Mammary epithelial cell (primary cell): ENCODE results near the gene ENAM.

Experiments
- EZH2 ChIP-seq: IDR thresholded peaks from 2 replicates; pipeline ENCODE4 v1.6.1; 2012; ENCODE audit warnings: low read length, inconsistent platforms, borderline replicate concordance
- TF ChIP-seq, protein P1 (sequence below), 2 donors: IDR thresholded peaks in 1 of 2; conservative IDR thresholded peaks in 1 of 2; 2 replicates each; pipeline ENCODE4 v1.5.1; 2011 to 2012; ENCODE audit warnings: inconsistent platforms in 2 of 2, low read length in 2 of 2, mild to moderate bottlenecking in 2 of 2, control low read depth in 1 of 2, low read depth in 1 of 2; ENCODE audit not compliant: insufficient read depth in 1 of 2; ENCODE audit errors: extremely low read depth in 1 of 2

GRCh38 chr4:70603856-70604255 is 24.7 kb upstream of the ENAM start:
- TF ChIP-seq, protein P1, sequence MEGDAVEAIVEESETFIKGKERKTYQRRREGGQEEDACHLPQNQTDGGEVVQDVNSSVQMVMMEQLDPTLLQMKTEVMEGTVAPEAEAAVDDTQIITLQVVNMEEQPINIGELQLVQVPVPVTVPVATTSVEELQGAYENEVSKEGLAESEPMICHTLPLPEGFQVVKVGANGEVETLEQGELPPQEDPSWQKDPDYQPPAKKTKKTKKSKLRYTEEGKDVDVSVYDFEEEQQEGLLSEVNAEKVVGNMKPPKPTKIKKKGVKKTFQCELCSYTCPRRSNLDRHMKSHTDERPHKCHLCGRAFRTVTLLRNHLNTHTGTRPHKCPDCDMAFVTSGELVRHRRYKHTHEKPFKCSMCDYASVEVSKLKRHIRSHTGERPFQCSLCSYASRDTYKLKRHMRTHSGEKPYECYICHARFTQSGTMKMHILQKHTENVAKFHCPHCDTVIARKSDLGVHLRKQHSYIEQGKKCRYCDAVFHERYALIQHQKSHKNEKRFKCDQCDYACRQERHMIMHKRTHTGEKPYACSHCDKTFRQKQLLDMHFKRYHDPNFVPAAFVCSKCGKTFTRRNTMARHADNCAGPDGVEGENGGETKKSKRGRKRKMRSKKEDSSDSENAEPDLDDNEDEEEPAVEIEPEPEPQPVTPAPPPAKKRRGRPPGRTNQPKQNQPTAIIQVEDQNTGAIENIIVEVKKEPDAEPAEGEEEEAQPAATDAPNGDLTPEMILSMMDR (conservative IDR thresholded peaks at IDR 0.05 in 1 of 2, IDR thresholded peaks at IDR 0.05 in 1 of 2; ENCODE audit: extremely low read depth in 1 of 2, insufficient read depth in 1 of 2, low read depth in 1 of 2, low read length in 2 of 2), result no peak
- no peak for TF ChIP-seq EZH2
